Mucosa of stomach (tissue), 1 donor: ENCODE results near the gene CNTN2.

Source experiments
- H3K27me3 ChIP-seq: one replicate; pipeline ENCODE4 v1.7.0; 2013; ENCODE audit warnings: mild to moderate bottlenecking, low read length; ENCODE audit not compliant: control insufficient read depth, insufficient read depth
- H3K36me3 ChIP-seq: one replicate; pipeline ENCODE4 v1.7.0; 2013; ENCODE audit warnings: low read length; ENCODE audit not compliant: control insufficient read depth, insufficient read depth
- H3K4me1 ChIP-seq: one replicate; pipeline ENCODE4 v1.7.0; 2013; ENCODE audit warnings: mild to moderate bottlenecking, low read length; ENCODE audit not compliant: control insufficient read depth, insufficient read depth
- H3K4me3 ChIP-seq: one replicate; pipeline ENCODE4 v1.7.0; 2013; ENCODE audit warnings: low read length
- H3K9ac ChIP-seq: one replicate; pipeline ENCODE4 v1.7.0; 2013; ENCODE audit warnings: mild to moderate bottlenecking, low read length, moderate library complexity
- H3K9me3 ChIP-seq: one replicate; pipeline ENCODE4 v1.7.0; 2013; ENCODE audit warnings: mild to moderate bottlenecking, low read length, moderate library complexity; ENCODE audit not compliant: control insufficient read depth
- donor health status: Pancreatic carcinoma.

Gene CNTN2

GRCh38 chr1:205045146-205045545, 2.1 kb downstream of the CNTN2 start:
- Histone ChIP-seq H3K36me3 (no peaks in the 10 kb centered on the region), H3K9me3 (no peaks in the 10 kb centered on the region), H3K9ac (no peak overlapping the region), H3K4me3 (no peak overlapping the region), H3K4me1 (no peaks in the 10 kb centered on the region), H3K27me3 (peaks cover 68% of the 10 kb centered on the region)

- no peaks in the 10 kb centered on the region for H3K9me3 ChIP-seq
- no peaks in the 10 kb centered on the region for H3K4me1 ChIP-seq
- H3K9ac ChIP-seq = no peak overlapping the region
- H3K4me3 ChIP-seq = no peak overlapping the region
- H3K27me3 ChIP-seq = peaks cover 59% of the 10 kb centered on the region
- H3K36me3 ChIP-seq = no peaks in the 10 kb centered on the region
Observed at GRCh38 chr1:205046870-205047269, 3.9 kb downstream of the CNTN2 start.

- H3K27me3 ChIP-seq = peaks cover 51% of the 10 kb centered on the region
- no peak overlapping the region for H3K9ac ChIP-seq
- no peaks in the 10 kb centered on the region for H3K9me3 ChIP-seq
- H3K4me1 ChIP-seq = no peaks in the 10 kb centered on the region
- no peaks in the 10 kb centered on the region for H3K36me3 ChIP-seq
- no peak overlapping the region for H3K4me3 ChIP-seq
Observed at GRCh38 chr1:205047764-205048231, 4.8 kb downstream of the CNTN2 start.

GRCh38 chr1:205048382-205048781, 5.4 kb downstream of the CNTN2 start:
- peaks cover 48% of the 10 kb centered on the region for H3K27me3 ChIP-seq
- H3K36me3 ChIP-seq = no peaks in the 10 kb centered on the region
- no peak overlapping the region for H3K4me3 ChIP-seq
- H3K9me3 ChIP-seq = no peaks in the 10 kb centered on the region
- H3K4me1 ChIP-seq = no peaks in the 10 kb centered on the region
- no peak overlapping the region for H3K9ac ChIP-seq

GRCh38 chr1:205049479-205049878, 6.5 kb downstream of the CNTN2 start:
- Histone ChIP-seq H3K36me3 (no peaks in the 10 kb centered on the region), H3K27me3 (peaks cover 37% of the 10 kb centered on the region), H3K9ac (no peak overlapping the region), H3K4me1 (no peaks in the 10 kb centered on the region), H3K9me3 (no peaks in the 10 kb centered on the region), H3K4me3 (no peak overlapping the region)

- Histone ChIP-seq H3K9me3 (no peaks in the 10 kb centered on the region), H3K4me1 (no peaks in the 10 kb centered on the region), H3K9ac (no peak overlapping the region), H3K36me3 (no peaks in the 10 kb centered on the region), H3K27me3 (peaks cover 10% of the 10 kb centered on the region), H3K4me3 (no peak overlapping the region)
Observed at GRCh38 chr1:205052690-205053089, 9.7 kb downstream of the CNTN2 start.

GRCh38 chr1:205053296-205053695, 10.3 kb downstream of the CNTN2 start:
- H3K4me3 ChIP-seq = no peak overlapping the region
- no peak overlapping the region for H3K9ac ChIP-seq
- H3K36me3 ChIP-seq = no peaks in the 10 kb centered on the region
- H3K9me3 ChIP-seq = no peaks in the 10 kb centered on the region
- peaks cover 7% of the 10 kb centered on the region for H3K27me3 ChIP-seq
- H3K4me1 ChIP-seq = no peaks in the 10 kb centered on the region

- H3K4me1 ChIP-seq = no peaks in the 10 kb centered on the region
- H3K4me3 ChIP-seq = no peak overlapping the region
- peaks cover 3% of the 10 kb centered on the region for H3K27me3 ChIP-seq
- no peaks in the 10 kb centered on the region for H3K9me3 ChIP-seq
- no peaks in the 10 kb centered on the region for H3K36me3 ChIP-seq
- H3K9ac ChIP-seq = no peak overlapping the region
Observed at GRCh38 chr1:205054013-205054412, 11.0 kb downstream of the CNTN2 start.

- Histone ChIP-seq H3K4me3 (no peak overlapping the region), H3K36me3 (no peaks in the 10 kb centered on the region), H3K9me3 (no peaks in the 10 kb centered on the region), H3K9ac (no peak overlapping the region), H3K4me1 (no peaks in the 10 kb centered on the region), H3K27me3 (peaks cover under 1% of the 10 kb centered on the region)
Observed at GRCh38 chr1:205056188-205056611, 13.2 kb downstream of the CNTN2 start.

- Histone ChIP-seq H3K4me3 (no peak overlapping the region), H3K4me1 (no peaks in the 10 kb centered on the region), H3K27me3 (no peaks in the 10 kb centered on the region), H3K36me3 (no peaks in the 10 kb centered on the region), H3K9me3 (no peaks in the 10 kb centered on the region), H3K9ac (no peak overlapping the region)
Observed at GRCh38 chr1:205056956-205057568, 14.1 kb downstream of the CNTN2 start.

- H3K36me3 ChIP-seq = no peaks in the 10 kb centered on the region
- H3K9me3 ChIP-seq = no peaks in the 10 kb centered on the region
- no peaks in the 10 kb centered on the region for H3K4me1 ChIP-seq
- H3K27me3 ChIP-seq = no peaks in the 10 kb centered on the region
- no peak overlapping the region for H3K4me3 ChIP-seq
- H3K9ac ChIP-seq = no peak overlapping the region
Observed at GRCh38 chr1:205057808-205058575, 15.0 kb downstream of the CNTN2 start.

- Histone ChIP-seq H3K36me3 (no peaks in the 10 kb centered on the region), H3K27me3 (no peaks in the 10 kb centered on the region), H3K9ac (no peak overlapping the region), H3K9me3 (no peaks in the 10 kb centered on the region), H3K4me1 (no peaks in the 10 kb centered on the region), H3K4me3 (no peak overlapping the region)
Observed at GRCh38 chr1:205058853-205059252, 15.8 kb downstream of the CNTN2 start.
